GM12878 (cell line): ENCODE measurements around the gene ESRP2. TPM values are rescaled to one million over a fixed set of nuclear protein-coding genes. Genes with fewer than 3 reads are reported as not detected.

ENCODE experiments used
- ATAC-seq: fragments of 200-7000 bp; cut with Tn5 transposase; 3 replicates; pipeline ENCODE4 v1.9.1; 2020; ENCODE audit warnings: mild to moderate bottlenecking, moderate library complexity
- BruUV-seq: library from RNA; stranded (reverse); fragments of 400-500 nt; replicated peaks from 2 replicates; lab custom pipeline; 2021; lab: Mats Ljungman, UMichigan
- CTCF ChIA-PET: fragments of 300-600 bp; sonication (Branson Sonifier 250); formaldehyde crosslinking; extraction: SDS; loops from one replicate; lab custom pipeline; 2021; ENCODE audit warnings: inconsistent platforms; lab: Yijun Ruan, JAX
- POLR2A ChIA-PET: fragments of 350-600 bp; formaldehyde crosslinking; extraction: SDS; loops from one replicate; lab custom pipeline; 2021; ENCODE audit warnings: inconsistent platforms; lab: Charles Lee
- RAD21 ChIA-PET: fragments of 300-600 bp; sonication (Branson Sonifier 250); formaldehyde crosslinking; loops from one replicate; lab custom pipeline; 2023; ENCODE audit warnings: antibody characterized with exemption; ENCODE audit not compliant: unreplicated experiment; lab: Charles Lee
- SMC1A ChIA-PET: fragments of 300-600 bp; sonication (Branson Sonifier 250); formaldehyde crosslinking; loops from one replicate; lab custom pipeline; 2023; ENCODE audit not compliant: unreplicated experiment, uncharacterized antibody; lab: Charles Lee
- DNase-seq: peaks from one replicate; pipeline ENCODE4 v3.0.0-alpha.2; 2011; ENCODE audit warnings: low read depth, low spot score
- FAIRE-seq: peaks from 3 replicates; lab custom pipeline; 2011; peaks lifted over from hg19 to GRCh38; lab: Jason Lieb, UNC
- H2AFZ ChIP-seq: 2 replicates; pipeline ENCODE4 v1.6.0; 2011; ENCODE audit warnings: low read depth, low read length, control low read depth; ENCODE audit not compliant: control insufficient read depth
- H3K27ac ChIP-seq: 2 replicates; pipeline ENCODE4 v1.5.1; 2011; ENCODE audit warnings: control low read depth; ENCODE audit not compliant: control insufficient read depth, insufficient read depth
- H3K27me3 ChIP-seq, 2 experiments: replicated peaks in 1 of 2; 2 replicates each; pipeline versions ENCODE4 v1.6.0 to v1.6.1; 2011; ENCODE audit warnings: low read length in 1 of 2; ENCODE audit not compliant: control insufficient read depth in 2 of 2, insufficient read depth in 2 of 2
- H3K36me3 ChIP-seq, 2 experiments: 2 replicates each; pipeline ENCODE4 v1.5.1; 2011; ENCODE audit warnings: low read length in 1 of 2; ENCODE audit not compliant: control insufficient read depth in 2 of 2, insufficient read depth in 2 of 2
- H3K4me1 ChIP-seq: 2 replicates; pipeline ENCODE4 v1.6.1; 2011; ENCODE audit warnings: mild to moderate bottlenecking, low read length, moderate library complexity, mixed read lengths; ENCODE audit not compliant: control insufficient read depth, insufficient read depth
- H3K4me2 ChIP-seq: 2 replicates; pipeline ENCODE4 v1.6.0; 2011; ENCODE audit warnings: control low read depth; ENCODE audit not compliant: control insufficient read depth, insufficient read depth
- H3K4me3 ChIP-seq: fragments of 200-600 bp; sonication (generic); 2 replicates; pipeline ENCODE4 v1.5.1; 2016
- H3K79me2 ChIP-seq: 2 replicates; pipeline ENCODE4 v1.6.0; 2011; ENCODE audit warnings: low read length; ENCODE audit not compliant: control insufficient read depth, insufficient read depth
- H3K9ac ChIP-seq: 2 replicates; pipeline ENCODE4 v1.8.0; 2011; ENCODE audit warnings: low read length, control low read depth, mixed read lengths; ENCODE audit not compliant: control insufficient read depth, insufficient read depth
- H3K9me3 ChIP-seq: replicated peaks from 3 replicates; pipeline ENCODE4 v1.5.1; 2011; ENCODE audit warnings: mild to moderate bottlenecking, low read length; ENCODE audit not compliant: control insufficient read depth, insufficient read depth
- H4K20me1 ChIP-seq: 2 replicates; pipeline ENCODE4 v1.6.0; 2011; ENCODE audit not compliant: control insufficient read depth, insufficient read depth
- BCL11A ChIP-seq: IDR thresholded peaks from 2 replicates; pipeline ENCODE4 v1.6.1; 2011; ENCODE audit warnings: low read depth, low read length
- HDAC6 ChIP-seq: fragments of 200-600 bp; sonication (generic); IDR thresholded peaks from one replicate; pipeline ENCODE4 v1.8.0; 2017; ENCODE audit warnings: antibody characterized with exemption; ENCODE audit not compliant: unreplicated experiment
- RCOR1 ChIP-seq: conservative IDR thresholded peaks from 2 replicates; pipeline ENCODE4 v1.6.1; 2012; ENCODE audit warnings: low read depth, low read length, improper control_type of control experiment
- RUNX3 ChIP-seq: IDR thresholded peaks from 2 replicates; pipeline ENCODE4 v1.6.1; 2012; ENCODE audit warnings: low read length, inconsistent platforms
- SIN3A ChIP-seq: IDR thresholded peaks from 2 replicates; pipeline ENCODE4 v1.6.1; 2012; ENCODE audit warnings: low read depth, low read length, improper control_type of control experiment
- WGBS: methylation state at CpG from one replicate; pipeline ENCODE4 v1.1.6; 2016; ENCODE audit warnings: low lambda C conversion rate; ENCODE audit not compliant: insufficient replicate concordance, insufficient coverage; ENCODE audit errors: missing lambda C conversion rate; 5-methylcytosine and 5-hydroxymethylcytosine counted together
- in situ Hi-C: fragments of 300-500 bp; cut with MboI; formaldehyde crosslinking; loops from 9 replicates; pipeline ENCODE4 v1.14.3; 2018; ENCODE audit warnings: mixed read lengths
- intact Hi-C: fragments of 100-400 bp; cut with micrococcal nuclease; formaldehyde crosslinking; loops from one replicate; pipeline ENCODE4 v1.14.2; 2022; ENCODE audit not compliant: unreplicated experiment
- polyA plus RNA-seq, 11 experiments: library from polyadenylated mRNA; depleted of rRNA in 4 of 11; unstranded in 6 of 11; stranded (reverse) in 5 of 11; fragments of >200 nt; fragmentation: Nextera tagmentation in 4 of 11; fragmentation: Illumina TruSeq in 1 of 11; extraction: Ambion mirVana in 4 of 11; extraction: Trizol in 1 of 11; gene quantifications; 1 replicate in 1 of 11; 2 replicates in 10 of 11; pipeline versions ENCODE4 v1.2.1 to v1.2.3, GENCODE V29; 2011 to 2016; ENCODE audit warnings: inconsistent platforms in 2 of 11, missing spikeins in 2 of 11, low read depth in 1 of 11
- total RNA-seq, 4 experiments: library from RNA; depleted of rRNA in 3 of 4; stranded (reverse); fragments of >200 nt in 3 of 4; fragmentation: Illumina TruSeq in 1 of 4; extraction: Trizol in 1 of 4; gene quantifications; 2 replicates each; pipeline versions ENCODE4 v1.2.1 to v1.2.3, GENCODE V29; 2013 to 2021
- TF ChIP-seq, protein P1 (sequence below): fragments of 450-650 bp; IDR thresholded peaks from 2 replicates; pipeline ENCODE4 v1.6.1; 2017; ENCODE audit warnings: mild to moderate bottlenecking, moderate library complexity
- TF ChIP-seq, protein P2 (sequence below): fragments of 450-650 bp; IDR thresholded peaks from 2 replicates; pipeline ENCODE4 v1.6.1; 2018; ENCODE audit warnings: borderline replicate concordance, mild to moderate bottlenecking; ENCODE audit not compliant: partially characterized antibody
- TF ChIP-seq, protein P3 (sequence below): fragments of 450-650 bp; IDR thresholded peaks from 2 replicates; pipeline ENCODE4 v1.6.1; 2016; ENCODE audit warnings: mild to moderate bottlenecking

Gene ESRP2
- total and polyA plus RNA-seq, 10 of the 15 experiments (the other 5 are each of a cell fraction or from before 2014, with no cell fraction given), result 0.04 to 0.64 (median 0.08) TPM; not detected in 3

DNA sequence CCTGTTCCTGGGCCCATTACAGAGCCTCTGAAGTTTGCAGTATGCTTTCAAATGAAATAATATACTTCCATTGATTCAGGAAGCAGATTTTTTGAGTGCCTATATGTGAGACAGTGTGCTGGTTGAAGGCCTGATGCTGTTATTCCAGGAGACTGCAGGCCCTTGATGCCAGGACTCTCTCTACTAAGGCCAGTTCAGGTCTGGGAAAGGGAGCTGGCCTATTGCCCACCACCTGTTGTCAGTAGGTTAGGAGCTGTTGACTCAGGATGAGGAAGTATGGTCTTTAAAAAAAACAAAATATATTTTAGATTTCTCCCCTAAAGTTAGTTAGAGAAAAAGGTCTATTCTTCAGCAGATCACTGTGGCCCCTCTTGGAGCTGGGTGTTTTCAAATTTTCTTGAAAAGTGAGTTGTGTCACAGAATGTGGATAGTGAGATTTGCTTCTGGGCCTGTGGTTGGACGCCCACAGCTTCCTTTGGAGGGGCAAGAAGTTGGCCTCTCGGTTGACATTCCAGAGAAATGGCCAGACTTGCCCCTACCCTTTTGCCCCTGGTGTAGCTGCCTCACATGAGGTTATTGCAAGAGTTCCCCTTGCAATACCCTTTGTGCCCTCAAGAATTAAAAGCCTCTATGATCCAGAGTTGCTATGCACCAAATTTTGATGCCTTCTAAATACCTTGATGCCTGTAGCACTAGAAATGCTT lies 7.9 kb downstream of the ESRP2 start:
- no peaks in the 10 kb centered on the region for H4K20me1 ChIP-seq
- H3K27me3 ChIP-seq, result no peaks in the 10 kb centered on the region
- SMC1A ChIA-PET, result interaction anchor here (0.6 to 2.8 kb wide), 18 partner anchors 8 to 453 kb away, joined by 3 to 18 read pairs (median 4); partner anchors contain the start of gene NFATC3
- no peak overlapping the region for H3K4me3 ChIP-seq
- RAD21 ChIA-PET, result interaction anchor here (0.6 to 2.7 kb wide), 16 partner anchors 8 to 387 kb away, joined by 3 to 16 read pairs (median 4); no protein-coding TSS in a partner anchor
- H3K27ac ChIP-seq, result no peak overlapping the region
- no peak for DNase-seq
- no peak overlapping the region for H2AFZ ChIP-seq
- H3K79me2 ChIP-seq, result no peaks in the 10 kb centered on the region
- no TSS peak for BruUV-seq
- intact Hi-C loops, result loop anchor here (2.0 to 5.0 kb wide), 4 partner anchors 133 to 411 kb away; partner anchors contain the start of gene NRN1L
- TF ChIP-seq BCL11A (no peak), HDAC6 (no peak), RCOR1 (no peak), SIN3A (no peak), RUNX3 (peak; percentile 37)
- TF ChIP-seq, protein P1, sequence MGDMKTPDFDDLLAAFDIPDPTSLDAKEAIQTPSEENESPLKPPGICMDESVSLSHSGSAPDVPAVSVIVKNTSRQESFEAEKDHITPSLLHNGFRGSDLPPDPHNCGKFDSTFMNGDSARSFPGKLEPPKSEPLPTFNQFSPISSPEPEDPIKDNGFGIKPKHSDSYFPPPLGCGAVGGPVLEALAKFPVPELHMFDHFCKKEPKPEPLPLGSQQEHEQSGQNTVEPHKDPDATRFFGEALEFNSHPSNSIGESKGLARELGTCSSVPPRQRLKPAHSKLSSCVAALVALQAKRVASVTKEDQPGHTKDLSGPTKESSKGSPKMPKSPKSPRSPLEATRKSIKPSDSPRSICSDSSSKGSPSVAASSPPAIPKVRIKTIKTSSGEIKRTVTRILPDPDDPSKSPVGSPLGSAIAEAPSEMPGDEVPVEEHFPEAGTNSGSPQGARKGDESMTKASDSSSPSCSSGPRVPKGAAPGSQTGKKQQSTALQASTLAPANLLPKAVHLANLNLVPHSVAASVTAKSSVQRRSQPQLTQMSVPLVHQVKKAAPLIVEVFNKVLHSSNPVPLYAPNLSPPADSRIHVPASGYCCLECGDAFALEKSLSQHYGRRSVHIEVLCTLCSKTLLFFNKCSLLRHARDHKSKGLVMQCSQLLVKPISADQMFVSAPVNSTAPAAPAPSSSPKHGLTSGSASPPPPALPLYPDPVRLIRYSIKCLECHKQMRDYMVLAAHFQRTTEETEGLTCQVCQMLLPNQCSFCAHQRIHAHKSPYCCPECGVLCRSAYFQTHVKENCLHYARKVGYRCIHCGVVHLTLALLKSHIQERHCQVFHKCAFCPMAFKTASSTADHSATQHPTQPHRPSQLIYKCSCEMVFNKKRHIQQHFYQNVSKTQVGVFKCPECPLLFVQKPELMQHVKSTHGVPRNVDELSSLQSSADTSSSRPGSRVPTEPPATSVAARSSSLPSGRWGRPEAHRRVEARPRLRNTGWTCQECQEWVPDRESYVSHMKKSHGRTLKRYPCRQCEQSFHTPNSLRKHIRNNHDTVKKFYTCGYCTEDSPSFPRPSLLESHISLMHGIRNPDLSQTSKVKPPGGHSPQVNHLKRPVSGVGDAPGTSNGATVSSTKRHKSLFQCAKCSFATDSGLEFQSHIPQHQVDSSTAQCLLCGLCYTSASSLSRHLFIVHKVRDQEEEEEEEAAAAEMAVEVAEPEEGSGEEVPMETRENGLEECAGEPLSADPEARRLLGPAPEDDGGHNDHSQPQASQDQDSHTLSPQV, result no peak
- TF ChIP-seq, protein P2, sequence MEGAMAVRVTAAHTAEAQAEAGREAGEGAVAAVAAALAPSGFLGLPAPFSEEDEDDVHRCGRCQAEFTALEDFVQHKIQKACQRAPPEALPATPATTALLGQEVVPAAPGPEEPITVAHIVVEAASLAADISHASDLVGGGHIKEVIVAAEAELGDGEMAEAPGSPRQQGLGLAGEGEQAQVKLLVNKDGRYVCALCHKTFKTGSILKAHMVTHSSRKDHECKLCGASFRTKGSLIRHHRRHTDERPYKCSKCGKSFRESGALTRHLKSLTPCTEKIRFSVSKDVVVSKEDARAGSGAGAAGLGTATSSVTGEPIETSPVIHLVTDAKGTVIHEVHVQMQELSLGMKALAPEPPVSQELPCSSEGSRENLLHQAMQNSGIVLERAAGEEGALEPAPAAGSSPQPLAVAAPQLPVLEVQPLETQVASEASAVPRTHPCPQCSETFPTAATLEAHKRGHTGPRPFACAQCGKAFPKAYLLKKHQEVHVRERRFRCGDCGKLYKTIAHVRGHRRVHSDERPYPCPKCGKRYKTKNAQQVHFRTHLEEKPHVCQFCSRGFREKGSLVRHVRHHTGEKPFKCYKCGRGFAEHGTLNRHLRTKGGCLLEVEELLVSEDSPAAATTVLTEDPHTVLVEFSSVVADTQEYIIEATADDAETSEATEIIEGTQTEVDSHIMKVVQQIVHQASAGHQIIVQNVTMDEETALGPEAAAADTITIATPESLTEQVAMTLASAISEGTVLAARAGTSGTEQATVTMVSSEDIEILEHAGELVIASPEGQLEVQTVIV, result no peak
- TF ChIP-seq, protein P3, sequence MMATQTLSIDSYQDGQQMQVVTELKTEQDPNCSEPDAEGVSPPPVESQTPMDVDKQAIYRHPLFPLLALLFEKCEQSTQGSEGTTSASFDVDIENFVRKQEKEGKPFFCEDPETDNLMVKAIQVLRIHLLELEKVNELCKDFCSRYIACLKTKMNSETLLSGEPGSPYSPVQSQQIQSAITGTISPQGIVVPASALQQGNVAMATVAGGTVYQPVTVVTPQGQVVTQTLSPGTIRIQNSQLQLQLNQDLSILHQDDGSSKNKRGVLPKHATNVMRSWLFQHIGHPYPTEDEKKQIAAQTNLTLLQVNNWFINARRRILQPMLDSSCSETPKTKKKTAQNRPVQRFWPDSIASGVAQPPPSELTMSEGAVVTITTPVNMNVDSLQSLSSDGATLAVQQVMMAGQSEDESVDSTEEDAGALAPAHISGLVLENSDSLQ, result no peak
- TF ChIP-seq, all 136 proteins: peak for 1
- Histone ChIP-seq H3K4me2 (no peak overlapping the region), H3K4me1 (peaks cover 12% of the 10 kb centered on the region), H3K9me3 (no peaks in the 10 kb centered on the region), H3K9ac (no peak overlapping the region), H3K36me3 (peaks cover 6 to 7% of the 10 kb centered on the region in 2 experiments; a peak in 3 of 4 replicates)
- WGBS, result 25% methylated on average over 2 of the region's 2 CpGs
- ChIA-PET CTCF (interaction anchor here (0.7 to 5.3 kb wide), 28 partner anchors 10 to 714 kb away, joined by 3 to 72 read pairs (median 4); partner anchors contain the start of genes NFATC3 and PSKH1), POLR2A (interaction anchor here (0.6 to 1.8 kb wide), 3 partner anchors 134 to 158 kb away, joined by 3 to 4 read pairs (median 3); no protein-coding TSS in a partner anchor)
- peak; percentile 25; the same call in 1 of the 3 replicates for ATAC-seq
- in situ Hi-C loops, result loop anchor here (5.0 kb wide), 2 partner anchors 136 to 236 kb away; no protein-coding TSS in a partner anchor
- FAIRE-seq, result no peak
